Neural progenitor cell (in vitro differentiated cells): Measurements from ENCODE around the gene ROBO4.

Experiments used
- CTCF ChIP-seq: fragments of 200-600 bp; sonication (generic); IDR thresholded peaks from 2 replicates; pipeline ENCODE4 v1.5.1; 2017; ENCODE audit warnings: antibody characterized with exemption, mild to moderate bottlenecking
- EZH2 ChIP-seq: fragments of 200-600 bp; sonication (generic); IDR thresholded peaks from 2 replicates; pipeline ENCODE4 v1.6.1; 2017; ENCODE audit warnings: antibody characterized with exemption, mild to moderate bottlenecking, moderate library complexity
- EZH2phosphoT487 ChIP-seq: fragments of 200-600 bp; sonication (generic); IDR thresholded peaks from 2 replicates; pipeline ENCODE4 v1.6.1; 2017; ENCODE audit warnings: antibody characterized with exemption

GRCh38 chr11:124938970-124939369 lies 41.3 kb upstream of the ROBO4 start:
- TF ChIP-seq EZH2 (no peak), CTCF (no peak), EZH2phosphoT487 (no peak)
